HAP-1 (cell line): Measurements from ENCODE around the gene PLEKHF1.

ENCODE experiments used
- DNase-seq, 2 experiments: peaks; one replicate each; pipeline ENCODE4 v3.0.0-alpha.2; 2016 to 2020; ENCODE audit warnings: low spot score in 2 of 2
- H3K27me3 ChIP-seq: fragments of 250-450 bp; sonication (Bioruptor Pico); 2 replicates; pipeline ENCODE4 v1.5.1; 2020; ENCODE audit warnings: low read depth, mild to moderate bottlenecking, moderate library complexity
- H3K36me3 ChIP-seq: fragments of 250-450 bp; sonication (Bioruptor Pico); replicated peaks from 2 replicates; pipeline ENCODE4 v1.5.1; 2020; ENCODE audit warnings: mild to moderate bottlenecking
- H3K4me1 ChIP-seq: fragments of 250-450 bp; sonication (Bioruptor Pico); 2 replicates; pipeline ENCODE4 v1.5.1; 2020; ENCODE audit warnings: mild to moderate bottlenecking
- H3K4me3 ChIP-seq: fragments of 250-450 bp; sonication (Bioruptor Pico); 2 replicates; pipeline ENCODE4 v1.5.1; 2020; ENCODE audit warnings: mild to moderate bottlenecking, moderate library complexity
- H3K9me3 ChIP-seq: fragments of 250-450 bp; sonication (Bioruptor Pico); 2 replicates; pipeline ENCODE4 v1.5.1; 2020; ENCODE audit warnings: mild to moderate bottlenecking, moderate library complexity
- in situ Hi-C: fragments of 300-500 bp; cut with MboI; formaldehyde crosslinking; loops from 3 replicates; pipeline ENCODE4 v1.14.3; 2020; ENCODE audit warnings: low sequenced_read_pairs, inconsistent platforms, mixed read lengths

Gene PLEKHF1

GRCh38 chr19:29643361-29643935 is 21.8 kb upstream of the PLEKHF1 start:
- no peaks in the 10 kb centered on the region for H3K9me3 ChIP-seq
- no peak for DNase-seq
- no peaks in the 10 kb centered on the region for H3K36me3 ChIP-seq
- peaks cover 7% of the 10 kb centered on the region for H3K27me3 ChIP-seq
- H3K4me3 ChIP-seq = no peak overlapping the region
- no peaks in the 10 kb centered on the region for H3K4me1 ChIP-seq
- in situ Hi-C loops = no loop called here

DNA sequence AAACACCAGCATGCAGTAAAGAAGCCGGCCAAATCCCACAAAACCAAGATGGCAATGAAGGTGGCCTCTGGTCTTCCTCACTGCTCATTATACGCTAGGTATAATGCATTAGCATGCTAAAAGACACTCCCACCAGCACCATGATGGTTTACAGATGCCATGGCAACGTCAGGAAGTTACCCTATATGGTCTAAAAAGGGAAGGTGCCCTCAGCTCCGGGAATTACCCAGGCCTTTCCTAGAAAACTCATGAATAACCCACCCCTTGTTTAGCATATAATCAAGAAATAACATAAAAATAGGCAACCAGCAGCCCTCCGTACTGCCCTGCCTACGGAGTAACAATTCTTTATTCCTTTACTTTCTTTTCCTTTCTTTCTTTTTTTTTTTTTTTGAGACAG is 21.1 kb upstream of the PLEKHF1 start:
- H3K4me1 ChIP-seq = no peaks in the 10 kb centered on the region
- H3K36me3 ChIP-seq = no peaks in the 10 kb centered on the region
- in situ Hi-C loops = no loop called here
- no peaks in the 10 kb centered on the region for H3K9me3 ChIP-seq
- no peak overlapping the region for H3K4me3 ChIP-seq
- DNase-seq = no peak
- H3K27me3 ChIP-seq = peaks cover 7% of the 10 kb centered on the region

DNA sequence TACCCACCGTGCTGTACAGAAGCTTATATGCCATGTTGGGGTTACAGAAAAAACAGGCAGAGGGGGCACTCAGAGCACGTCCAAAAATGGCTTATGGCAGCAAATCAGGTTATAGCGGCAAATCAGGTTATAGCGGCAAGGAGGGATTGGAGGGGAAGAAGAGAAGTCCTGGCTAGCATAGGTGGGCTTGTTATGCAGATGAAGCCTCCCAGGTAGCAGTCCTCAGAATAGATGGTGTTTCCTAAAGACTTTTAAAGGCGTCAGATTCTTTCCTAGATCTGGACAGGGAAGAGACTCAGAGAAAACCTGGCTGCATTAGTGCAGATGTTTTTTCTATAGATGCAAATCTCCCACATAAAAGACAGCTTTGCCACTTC is 19.8 kb upstream of the PLEKHF1 start:
- Histone ChIP-seq H3K9me3 (no peaks in the 10 kb centered on the region), H3K4me1 (no peaks in the 10 kb centered on the region), H3K4me3 (no peak overlapping the region), H3K27me3 (peaks cover 7% of the 10 kb centered on the region), H3K36me3 (no peaks in the 10 kb centered on the region)
- DNase-seq = no peak
- in situ Hi-C loops = no loop called here

DNA sequence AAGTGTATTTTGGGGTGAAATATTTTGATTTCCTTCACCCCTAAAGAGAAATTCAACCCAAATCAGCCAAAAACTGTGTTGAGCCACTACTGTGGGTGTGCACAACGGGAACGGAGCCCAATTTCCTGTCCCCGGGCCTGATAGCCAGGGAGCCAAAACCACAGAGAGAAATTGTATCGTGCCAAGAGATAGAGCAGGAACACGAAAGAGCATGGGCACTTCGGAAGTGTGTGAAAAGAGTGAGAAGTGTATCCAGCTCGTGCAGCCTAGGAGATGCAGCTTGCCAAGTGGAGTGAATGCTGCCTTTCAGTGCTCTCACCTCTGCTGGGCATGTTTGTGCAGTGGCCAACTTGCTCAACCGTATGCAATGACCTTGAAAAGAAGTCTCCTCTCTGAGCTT is 19.4 kb upstream of the PLEKHF1 start:
- Histone ChIP-seq H3K9me3 (no peaks in the 10 kb centered on the region), H3K4me3 (no peak overlapping the region), H3K27me3 (peaks cover 7% of the 10 kb centered on the region), H3K4me1 (no peaks in the 10 kb centered on the region), H3K36me3 (no peaks in the 10 kb centered on the region)
- no peak for DNase-seq
- in situ Hi-C loops = no loop called here

DNA sequence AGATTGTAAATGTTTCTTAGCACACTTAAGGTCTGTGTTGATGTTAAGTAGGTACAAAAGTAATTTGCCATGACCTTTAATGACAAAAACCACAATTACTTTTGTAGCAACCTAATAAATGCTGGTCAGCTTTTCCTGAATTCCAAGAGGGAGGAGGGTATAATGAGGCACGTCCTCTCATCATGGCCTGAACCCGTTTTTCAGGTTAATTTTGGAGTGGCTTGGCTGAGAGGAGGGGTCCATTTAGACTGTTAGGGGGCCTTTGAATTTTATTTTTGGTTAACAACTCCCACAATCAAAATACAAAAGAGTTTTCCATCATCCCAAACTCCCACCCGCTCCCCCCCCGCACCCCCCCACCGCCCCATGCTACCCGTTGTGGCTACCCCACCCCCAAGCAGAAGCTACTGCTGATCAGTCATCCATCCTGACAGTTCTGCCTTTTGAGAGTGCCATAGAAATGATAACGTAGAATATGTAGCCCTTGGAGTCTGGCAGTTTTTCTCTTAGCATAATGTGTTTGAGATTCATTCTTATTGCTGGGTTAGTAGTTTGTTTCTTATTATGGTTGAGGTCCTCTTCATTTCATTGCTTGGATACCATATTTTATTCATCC is 14.4 kb upstream of the PLEKHF1 start:
- H3K27me3 ChIP-seq = no peaks in the 10 kb centered on the region; the same call in 1 of the 2 replicates
- no peaks in the 10 kb centered on the region for H3K36me3 ChIP-seq
- no peak for DNase-seq
- H3K4me1 ChIP-seq = no peaks in the 10 kb centered on the region
- in situ Hi-C loops = no loop called here
- no peak overlapping the region for H3K4me3 ChIP-seq
- no peaks in the 10 kb centered on the region for H3K9me3 ChIP-seq

DNA sequence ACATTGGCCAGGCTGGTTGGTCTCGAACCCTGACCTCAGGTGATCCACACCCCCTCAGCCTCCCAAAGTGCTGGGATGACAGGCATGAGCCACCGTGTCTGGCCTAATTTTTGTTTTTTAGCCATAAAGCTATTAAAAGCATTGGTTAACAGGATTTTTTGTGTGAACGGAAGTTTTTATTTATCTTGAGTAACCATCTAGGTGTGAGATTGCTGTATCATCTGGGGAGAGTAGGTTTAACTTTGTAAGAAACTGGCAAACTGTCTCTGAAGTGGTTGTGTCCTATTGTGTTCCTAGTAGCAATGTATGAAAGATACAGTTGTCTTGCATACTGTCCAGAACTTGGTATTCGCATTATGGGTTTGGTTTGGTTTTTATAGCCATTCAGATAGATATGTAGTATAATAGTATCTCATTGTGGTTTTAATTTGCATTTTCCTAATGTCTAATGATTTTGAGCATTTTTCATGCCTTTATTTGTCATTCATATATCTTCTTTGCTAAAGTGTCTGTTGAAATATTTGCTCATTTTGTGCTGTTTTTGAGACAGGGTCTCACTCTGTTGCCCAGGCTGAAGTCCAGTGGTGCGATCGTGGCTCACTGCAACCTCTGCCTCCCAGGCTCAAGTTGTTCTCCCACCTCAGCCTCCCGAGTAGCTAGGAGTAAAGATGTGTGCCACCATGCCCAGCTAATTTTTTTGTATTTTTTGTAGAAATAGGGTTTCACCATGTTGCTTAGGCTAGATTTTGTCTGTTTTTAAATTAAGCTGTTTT is 13.5 kb upstream of the PLEKHF1 start:
- in situ Hi-C loops = no loop called here
- no peaks in the 10 kb centered on the region for H3K9me3 ChIP-seq
- DNase-seq = no peak

DNA sequence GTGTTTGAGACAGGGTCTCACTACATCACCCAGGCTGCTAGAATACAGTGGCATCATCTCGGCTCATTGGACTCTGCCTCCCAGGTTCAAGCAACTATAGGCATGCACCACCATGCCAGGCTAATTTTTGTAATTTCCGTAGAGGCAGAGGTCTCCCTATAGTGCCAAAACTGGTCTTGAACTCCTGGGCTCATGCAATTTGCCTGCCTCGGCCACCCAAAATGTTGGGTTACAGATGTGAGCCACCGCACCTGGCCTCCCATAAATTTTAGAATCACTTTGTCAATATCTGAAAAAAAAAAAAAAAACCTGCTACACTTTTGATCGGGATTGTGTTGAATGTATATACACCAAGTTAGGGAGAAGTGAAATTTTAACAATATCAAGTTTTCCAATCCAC is 11.9 kb upstream of the PLEKHF1 start:
- Histone ChIP-seq H3K9me3 (no peaks in the 10 kb centered on the region), H3K4me3 (no peak overlapping the region), H3K27me3 (no peaks in the 10 kb centered on the region; the same call in 1 of the 2 replicates), H3K4me1 (no peaks in the 10 kb centered on the region), H3K36me3 (no peaks in the 10 kb centered on the region)
- in situ Hi-C loops = no loop called here
- DNase-seq = no peak

More for the DNA sequence above, 13.5 kb upstream of the PLEKHF1 start:
- Histone ChIP-seq H3K36me3 (no peaks in the 10 kb centered on the region), H3K4me1 (no peaks in the 10 kb centered on the region), H3K27me3 (no peaks in the 10 kb centered on the region; the same call in 1 of the 2 replicates), H3K4me3 (no peak overlapping the region)

GRCh38 chr19:29655648-29656335 is 9.5 kb upstream of the PLEKHF1 start:
- in situ Hi-C loops = no loop called here
- H3K4me3 ChIP-seq = no peak overlapping the region
- H3K27me3 ChIP-seq = no peaks in the 10 kb centered on the region; the same call in 1 of the 2 replicates
- no peaks in the 10 kb centered on the region for H3K9me3 ChIP-seq
- H3K4me1 ChIP-seq = no peaks in the 10 kb centered on the region
- no peak for DNase-seq
- no peaks in the 10 kb centered on the region for H3K36me3 ChIP-seq

DNA sequence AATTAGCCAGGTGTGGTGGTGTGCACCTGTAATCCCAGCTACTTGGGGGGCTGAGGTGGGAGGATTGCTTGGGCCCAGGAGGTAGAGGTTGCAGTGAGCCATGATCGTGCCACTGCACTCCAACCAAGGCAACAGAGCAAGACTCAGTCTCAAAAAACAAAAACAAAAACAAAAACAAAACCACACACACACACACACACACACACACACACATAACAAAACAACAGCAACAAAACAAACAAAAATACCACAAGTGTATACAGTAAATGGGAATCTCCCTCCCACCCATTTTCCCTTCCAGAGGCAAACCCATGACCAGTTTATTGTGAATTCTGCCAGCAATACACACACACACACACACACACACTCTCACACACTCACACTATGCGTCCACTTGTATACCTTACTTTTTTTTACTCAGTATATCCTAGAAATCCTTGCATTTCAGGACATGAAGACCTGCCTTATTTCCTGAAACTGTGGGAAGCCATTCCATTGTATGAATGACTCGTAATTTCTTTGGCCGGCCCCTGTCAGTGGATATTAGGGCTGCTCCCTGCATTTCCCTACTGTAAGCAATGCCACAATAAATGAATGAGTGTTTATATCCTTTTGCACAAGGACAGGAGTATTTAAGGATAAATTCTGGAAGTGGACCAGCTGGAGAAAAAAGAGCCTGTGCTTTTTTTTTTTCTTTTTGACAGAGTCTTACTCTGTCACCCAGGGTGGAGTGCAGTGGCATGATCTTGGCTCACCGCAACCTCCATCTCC is 6.9 kb upstream of the PLEKHF1 start:
- in situ Hi-C loops = no loop called here
- no peaks in the 10 kb centered on the region for H3K27me3 ChIP-seq

DNA sequence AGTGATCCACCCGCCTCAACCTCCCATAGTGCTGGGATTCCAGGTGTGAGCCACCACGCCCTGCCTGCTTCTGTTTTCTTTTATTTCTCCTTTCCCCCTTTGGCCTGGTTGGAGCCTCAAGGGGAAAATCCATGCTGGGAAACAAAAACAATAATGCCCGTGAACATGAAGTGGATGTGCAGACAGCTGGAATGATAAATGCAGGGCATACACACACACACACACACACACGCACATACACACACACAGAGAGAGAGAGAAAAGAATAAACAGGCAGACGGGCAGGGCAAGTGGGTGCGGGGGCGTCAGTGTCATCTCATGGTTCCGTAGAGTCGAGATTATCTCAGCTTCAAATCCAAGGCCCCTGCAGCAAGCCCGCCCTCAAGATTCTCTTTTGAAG is 4.4 kb upstream of the PLEKHF1 start:
- no peak for DNase-seq
- H3K27me3 ChIP-seq = no peaks in the 10 kb centered on the region
- H3K4me1 ChIP-seq = no peaks in the 10 kb centered on the region
- H3K36me3 ChIP-seq = no peaks in the 10 kb centered on the region
- in situ Hi-C loops = no loop called here
- no peak overlapping the region for H3K4me3 ChIP-seq
- no peaks in the 10 kb centered on the region for H3K9me3 ChIP-seq

More for the DNA sequence above, 6.9 kb upstream of the PLEKHF1 start:
- Histone ChIP-seq H3K4me1 (no peaks in the 10 kb centered on the region), H3K4me3 (no peak overlapping the region), H3K36me3 (no peaks in the 10 kb centered on the region), H3K9me3 (no peaks in the 10 kb centered on the region)
- no peak for DNase-seq

GRCh38 chr19:29662278-29662603 is 3.0 kb upstream of the PLEKHF1 start:
- peaks cover 5% of the 10 kb centered on the region for H3K4me1 ChIP-seq
- no peaks in the 10 kb centered on the region for H3K27me3 ChIP-seq
- H3K36me3 ChIP-seq = no peaks in the 10 kb centered on the region
- H3K9me3 ChIP-seq = no peaks in the 10 kb centered on the region
- in situ Hi-C loops = no loop called here
- no peak overlapping the region for H3K4me3 ChIP-seq
- DNase-seq = no peak

GRCh38 chr19:29662604-29663404 is 2.5 kb upstream of the PLEKHF1 start:
- Histone ChIP-seq H3K36me3 (no peaks in the 10 kb centered on the region), H3K9me3 (no peaks in the 10 kb centered on the region), H3K27me3 (no peaks in the 10 kb centered on the region), H3K4me3 (no peak overlapping the region), H3K4me1 (peaks cover 6% of the 10 kb centered on the region)
- no peak for DNase-seq
- in situ Hi-C loops = no loop called here
